ENCODE results near the gene TBX3.

TBX3 gene

GRCh38 chr12:114671066-114671442, 12.9 kb downstream of the TBX3 start:
- no peak for ATAC-seq
- TF ChIP-seq ARNTL (CRISPR knock-in tag; IDR thresholded peaks at IDR 0.05; ENCODE audit: borderline replicate concordance, low read depth) (no peak), ZC3H10 (CRISPR knock-in tag; IDR thresholded peaks at IDR 0.05) (no peak), ISL1 (CRISPR knock-in tag; IDR thresholded peaks at IDR 0.05) (no peak), TSHZ2 (CRISPR knock-in tag; IDR thresholded peaks at IDR 0.05) (no peak), ZNF565 (CRISPR knock-in tag; conservative IDR thresholded peaks at IDR 0.05; ENCODE audit: low read depth) (no peak), OSR1 (CRISPR knock-in tag; IDR thresholded peaks at IDR 0.05) (no peak), BACH2 (CRISPR knock-in tag; IDR thresholded peaks at IDR 0.05; ENCODE audit: borderline replicate concordance) (no peak), SNAI2 (CRISPR knock-in tag; IDR thresholded peaks at IDR 0.05) (no peak), ZFP3 (CRISPR knock-in tag; IDR thresholded peaks at IDR 0.05) (no peak), RARB (CRISPR knock-in tag; IDR thresholded peaks at IDR 0.05) (no peak), CREB5 (CRISPR knock-in tag; IDR thresholded peaks at IDR 0.05; ENCODE audit: low read depth) (no peak), CSDC2 (CRISPR knock-in tag; IDR thresholded peaks at IDR 0.05) (no peak), TOX (CRISPR knock-in tag; IDR thresholded peaks at IDR 0.05; ENCODE audit: borderline replicate concordance) (no peak), POU6F1 (CRISPR knock-in tag; IDR thresholded peaks at IDR 0.05; ENCODE audit: borderline replicate concordance, low read depth) (no peak), ZFP30 (CRISPR knock-in tag; IDR thresholded peaks at IDR 0.05) (no peak), CSRNP3 (CRISPR knock-in tag; IDR thresholded peaks at IDR 0.05) (no peak)

- TF ChIP-seq PATZ1 (CRISPR knock-in tag; IDR thresholded peaks at IDR 0.05; ENCODE audit: borderline replicate concordance) (no peak), POU6F1 (CRISPR knock-in tag; IDR thresholded peaks at IDR 0.05; ENCODE audit: borderline replicate concordance, low read depth) (no peak), TOX (CRISPR knock-in tag; IDR thresholded peaks at IDR 0.05; ENCODE audit: borderline replicate concordance) (no peak), CSDC2 (CRISPR knock-in tag; IDR thresholded peaks at IDR 0.05) (no peak), OSR1 (CRISPR knock-in tag; IDR thresholded peaks at IDR 0.05) (no peak), ZNF8 (CRISPR knock-in tag; IDR thresholded peaks at IDR 0.05) (no peak), GLIS3 (CRISPR knock-in tag; IDR thresholded peaks at IDR 0.05) (no peak), ZNF70 (CRISPR knock-in tag; IDR thresholded peaks at IDR 0.05) (no peak), ARNTL (CRISPR knock-in tag; IDR thresholded peaks at IDR 0.05; ENCODE audit: borderline replicate concordance, low read depth) (no peak), RARB (CRISPR knock-in tag; IDR thresholded peaks at IDR 0.05) (no peak), TCF4 (CRISPR knock-in tag; IDR thresholded peaks at IDR 0.05; ENCODE audit: borderline replicate concordance) (no peak), TSHZ2 (CRISPR knock-in tag; IDR thresholded peaks at IDR 0.05) (no peak), ZFP30 (CRISPR knock-in tag; IDR thresholded peaks at IDR 0.05) (no peak), PPARA (CRISPR knock-in tag; IDR thresholded peaks at IDR 0.05; ENCODE audit: borderline replicate concordance) (no peak)
- ATAC-seq: no peak
Measured at GRCh38 chr12:114670291-114670980, 13.5 kb downstream of the TBX3 start.
